ENCODE data around the gene STRIP2.
"Not testable (repeated sequence)": the region's sequence is repeated elsewhere in the genome, so short reads cannot be mapped to it uniquely, and the experiment has no call there.

STRIP2 gene, protein sequence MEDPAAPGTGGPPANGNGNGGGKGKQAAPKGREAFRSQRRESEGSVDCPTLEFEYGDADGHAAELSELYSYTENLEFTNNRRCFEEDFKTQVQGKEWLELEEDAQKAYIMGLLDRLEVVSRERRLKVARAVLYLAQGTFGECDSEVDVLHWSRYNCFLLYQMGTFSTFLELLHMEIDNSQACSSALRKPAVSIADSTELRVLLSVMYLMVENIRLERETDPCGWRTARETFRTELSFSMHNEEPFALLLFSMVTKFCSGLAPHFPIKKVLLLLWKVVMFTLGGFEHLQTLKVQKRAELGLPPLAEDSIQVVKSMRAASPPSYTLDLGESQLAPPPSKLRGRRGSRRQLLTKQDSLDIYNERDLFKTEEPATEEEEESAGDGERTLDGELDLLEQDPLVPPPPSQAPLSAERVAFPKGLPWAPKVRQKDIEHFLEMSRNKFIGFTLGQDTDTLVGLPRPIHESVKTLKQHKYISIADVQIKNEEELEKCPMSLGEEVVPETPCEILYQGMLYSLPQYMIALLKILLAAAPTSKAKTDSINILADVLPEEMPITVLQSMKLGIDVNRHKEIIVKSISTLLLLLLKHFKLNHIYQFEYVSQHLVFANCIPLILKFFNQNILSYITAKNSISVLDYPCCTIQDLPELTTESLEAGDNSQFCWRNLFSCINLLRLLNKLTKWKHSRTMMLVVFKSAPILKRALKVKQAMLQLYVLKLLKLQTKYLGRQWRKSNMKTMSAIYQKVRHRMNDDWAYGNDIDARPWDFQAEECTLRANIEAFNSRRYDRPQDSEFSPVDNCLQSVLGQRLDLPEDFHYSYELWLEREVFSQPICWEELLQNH

GRCh38 chr7:129433847-129434674 lies at the start of gene STRIP2:
Gene STRIP2, plus strand, starts transcription at chr7:129434432. Its CDS starts 41 bp downstream, at chr7:129434473.
- peak; percentile 88 for DNase-seq

- DNase-seq = no peak
These were observed 49.1 kb upstream of the STRIP2 start for GRCh38 chr7:129385116-129385515.

DNA sequence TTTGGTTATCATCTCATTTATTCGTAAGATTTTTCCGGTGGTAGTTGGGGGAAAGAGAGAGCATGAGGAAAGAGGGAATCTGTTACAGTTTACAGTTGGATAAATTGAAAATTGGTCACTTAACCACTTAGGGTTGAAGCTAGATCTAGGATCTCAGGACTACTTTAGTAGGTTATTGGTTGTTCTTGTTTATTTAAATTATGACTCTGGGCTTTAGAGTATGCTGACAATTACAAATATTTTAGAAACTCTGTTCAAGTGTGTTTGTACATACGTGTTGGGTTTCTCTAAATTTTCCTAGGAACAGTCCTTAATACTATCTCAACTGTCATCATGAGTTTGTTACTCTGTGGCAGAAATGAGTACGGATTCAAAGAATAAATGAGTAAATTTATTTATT lies 48.6 kb upstream of the STRIP2 start:
- DNase-seq = no peak

DNA sequence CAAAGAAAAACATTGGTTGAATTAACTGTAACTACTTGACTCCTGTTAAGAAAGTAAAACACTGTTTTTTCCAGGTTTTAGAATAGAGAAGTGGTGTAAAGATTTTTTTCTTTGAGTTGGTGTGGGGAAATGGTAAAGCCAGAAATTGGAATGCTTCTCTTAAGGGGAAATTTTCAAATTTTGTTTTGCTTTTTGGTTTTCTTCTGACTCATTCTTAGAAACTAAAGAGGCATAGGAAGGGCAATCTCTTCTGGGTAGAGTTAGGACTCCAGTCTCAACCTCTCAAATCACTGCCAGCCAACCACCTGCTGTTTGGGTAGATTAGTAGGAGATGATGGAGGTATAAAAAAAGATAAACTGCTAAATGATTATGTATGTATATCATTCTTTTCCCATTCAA lies 47.7 kb upstream of the STRIP2 start:
- no peak for DNase-seq

DNA sequence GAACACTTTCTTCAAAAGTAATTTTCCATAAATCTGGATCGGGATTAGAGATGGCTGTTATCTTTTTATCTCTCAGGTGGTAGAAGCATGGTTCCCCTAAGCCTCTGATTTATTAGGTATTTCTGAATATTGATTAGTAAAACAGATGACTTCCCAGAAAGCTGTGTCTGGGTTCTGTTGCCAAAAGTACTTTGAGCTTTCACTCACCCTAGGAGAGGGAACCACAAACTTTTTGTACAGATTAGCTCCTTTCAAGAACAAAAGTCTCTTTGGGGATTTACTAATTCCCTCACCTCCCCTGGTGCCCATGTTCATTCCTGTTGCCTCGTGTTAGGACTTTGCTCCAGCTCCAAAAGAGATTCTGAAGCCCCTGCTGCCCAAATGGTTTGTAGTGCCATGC lies 46.7 kb upstream of the STRIP2 start:
- DNase-seq = no peak

- no peak for DNase-seq
These were observed 45.7 kb upstream of the STRIP2 start for GRCh38 chr7:129388333-129389098.

- no peak for DNase-seq
These were observed 44.4 kb upstream of the STRIP2 start for GRCh38 chr7:129389829-129390228.

DNA sequence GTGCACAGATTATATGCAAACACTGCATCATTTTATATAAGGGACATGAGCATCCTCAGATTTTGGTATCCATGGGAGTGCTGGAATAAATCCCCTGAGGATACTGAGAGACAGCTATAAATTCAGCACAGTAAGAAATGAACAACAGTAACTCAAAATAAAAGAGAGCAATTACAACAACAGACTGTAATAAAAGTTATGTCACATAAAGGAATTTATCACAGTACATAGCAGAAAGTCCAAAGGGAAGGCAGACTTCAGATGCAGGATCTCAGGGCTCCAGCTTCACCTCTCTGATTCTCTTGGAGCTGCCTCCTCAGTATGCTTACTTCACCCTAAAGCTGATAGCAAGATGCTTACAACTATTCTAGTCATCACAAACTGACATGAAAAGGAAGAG lies 43.9 kb upstream of the STRIP2 start:
- DNase-seq = no peak

- DNase-seq = no peak
These were observed 42.6 kb upstream of the STRIP2 start for GRCh38 chr7:129391546-129392171.

- DNase-seq = no peak
These were observed 41.0 kb upstream of the STRIP2 start for GRCh38 chr7:129393255-129393654.

- DNase-seq = no peak
These were observed 40.1 kb upstream of the STRIP2 start for GRCh38 chr7:129394101-129394500.

- no peak for DNase-seq
These were observed 39.0 kb upstream of the STRIP2 start for GRCh38 chr7:129394982-129395914.

GRCh38 chr7:129401228-129401966 lies 32.8 kb upstream of the STRIP2 start:
- peak; percentile 56 for DNase-seq

DNA sequence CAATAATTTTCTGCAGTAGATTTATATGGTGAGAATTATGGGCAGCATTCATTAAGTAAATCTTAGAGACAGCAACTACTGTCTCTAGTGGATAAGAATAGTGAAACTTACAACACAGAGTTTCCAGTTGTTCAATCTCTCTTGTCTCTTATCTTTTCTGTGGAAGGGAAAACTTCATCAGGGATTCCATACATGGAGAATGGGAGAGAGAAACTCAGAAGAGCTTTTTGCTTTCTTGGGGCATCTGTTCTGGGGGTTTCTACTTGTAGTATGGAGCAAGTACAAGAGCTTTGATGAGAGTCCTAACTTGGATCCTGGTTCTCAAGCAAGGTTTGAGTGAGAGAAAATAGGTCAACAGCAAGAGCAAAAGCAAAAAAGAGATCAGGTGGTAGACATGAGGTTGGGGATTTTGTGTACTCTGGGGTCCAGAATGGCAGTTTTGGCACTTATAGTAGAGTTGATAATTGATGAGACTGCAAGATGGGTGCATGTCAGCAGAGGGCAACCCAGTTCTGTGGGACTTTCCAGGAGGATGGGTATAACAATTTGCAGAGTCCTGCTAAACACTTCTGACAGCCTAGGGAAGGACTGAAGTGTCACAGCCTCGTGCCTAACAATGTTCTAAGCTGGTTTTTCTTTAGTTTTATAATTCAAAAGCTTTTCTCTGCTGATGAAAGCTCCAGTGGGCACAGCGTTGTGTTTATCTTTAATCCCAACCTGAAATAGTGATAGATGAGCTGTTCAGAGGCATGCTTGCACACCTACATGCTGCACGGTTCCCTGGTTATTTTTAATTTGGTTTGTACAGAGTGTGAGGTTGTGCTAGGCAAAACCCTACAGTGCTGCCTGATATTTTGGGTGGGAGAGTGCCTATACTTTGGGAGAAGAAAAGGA lies 32.0 kb upstream of the STRIP2 start:
- DNase-seq = no peak

DNA sequence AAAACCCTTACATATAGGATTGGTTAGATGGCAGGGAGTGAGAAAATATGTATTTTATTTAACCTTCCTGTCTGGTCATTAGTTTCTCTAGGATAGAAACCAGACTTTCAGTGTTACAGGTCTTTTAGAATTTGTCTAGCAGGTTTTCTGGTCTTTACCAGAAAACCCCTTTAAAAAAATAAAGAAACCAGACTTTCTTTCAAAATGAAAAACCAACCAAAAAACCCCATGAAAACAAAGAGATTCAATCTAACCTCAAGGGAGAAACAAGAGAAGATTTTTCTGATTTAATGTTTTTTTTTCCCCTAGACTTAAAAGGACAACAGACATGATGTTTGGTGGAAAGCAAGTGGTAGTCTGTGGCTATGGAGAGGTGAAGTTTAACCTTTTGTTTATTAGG lies 28.7 kb upstream of the STRIP2 start:
- no peak for DNase-seq

DNA sequence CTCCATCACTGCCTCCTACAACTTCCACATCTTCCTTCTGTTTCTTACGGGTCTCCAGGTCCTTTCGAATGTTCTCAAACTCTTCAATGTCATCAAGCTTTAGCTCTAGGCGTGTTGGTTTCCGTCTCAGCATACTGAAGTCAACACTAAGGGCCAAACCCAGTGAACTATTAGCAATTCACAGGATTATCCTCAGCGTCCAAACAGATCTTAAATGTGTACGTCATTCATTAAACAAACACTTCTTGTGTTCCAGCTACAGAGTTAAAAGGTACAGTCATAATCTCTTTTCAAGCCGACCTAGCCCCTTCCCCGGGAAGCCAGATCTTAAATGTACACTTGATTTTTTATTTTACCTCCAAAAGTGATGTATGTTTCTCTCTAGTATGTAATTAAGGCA lies 24.0 kb upstream of the STRIP2 start:
- not testable (repeated sequence) for DNase-seq

- no peak for DNase-seq
These were observed 21.7 kb upstream of the STRIP2 start for GRCh38 chr7:129412501-129412900.

GRCh38 chr7:129417073-129417472 lies 17.2 kb upstream of the STRIP2 start:
- no peak for DNase-seq

DNA sequence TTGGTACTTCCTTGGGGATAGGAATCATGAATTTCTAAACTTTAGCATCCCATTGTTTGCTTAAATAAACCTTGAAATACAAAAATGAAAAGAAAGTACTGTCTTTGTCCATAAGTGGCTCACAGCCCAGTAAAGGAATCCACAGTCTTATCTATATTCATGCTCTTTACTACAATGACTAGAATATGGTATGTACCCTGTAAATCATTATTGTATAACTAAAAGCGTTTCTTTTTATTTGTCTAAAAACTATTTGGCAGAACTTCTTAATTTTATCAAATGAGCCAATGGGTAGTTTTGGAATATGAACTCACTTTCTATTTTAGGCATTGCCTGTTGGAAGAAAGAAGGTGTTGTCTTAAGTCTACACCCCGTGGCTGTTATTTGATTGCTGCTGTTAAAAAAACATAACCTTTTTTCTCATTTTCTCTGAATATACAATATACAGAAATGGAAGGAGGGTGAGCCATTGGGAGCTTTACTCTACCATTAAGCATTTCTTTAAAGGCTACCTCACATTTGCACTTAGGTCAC lies 12.4 kb upstream of the STRIP2 start:
- DNase-seq = no peak

All from EL (cell line).